Measurements from ENCODE around the gene ARID5B.

Gene ARID5B

GRCh38 chr10:62098278-62099121, 197.0 kb downstream of the ARID5B start:
- no peak overlapping the region for H3K4me2 ChIP-seq (ENCODE audit: low read depth, low read length)

GRCh38 chr10:62099299-62099698, 197.8 kb downstream of the ARID5B start:
- H3K9me3 ChIP-seq (replicated peaks; ENCODE audit: insufficient read depth, low read length), result no peaks in the 10 kb centered on the region
- H3K4me3 ChIP-seq (ENCODE audit: low read length), result no peak overlapping the region
- 0 out of 2 replicates have a peak, but pooled peaks cover 5% of the 10 kb centered on the region for H3K36me3 ChIP-seq (replicated peaks; ENCODE audit: insufficient read depth, low read length)
- H3K79me2 ChIP-seq (ENCODE audit: low read length), result no peaks in the 10 kb centered on the region
- no peak overlapping the region for H2AFZ ChIP-seq (ENCODE audit: low read length)
- H3K9ac ChIP-seq (ENCODE audit: low read length), result no peak overlapping the region
- no peaks in the 10 kb centered on the region for H4K20me1 ChIP-seq (ENCODE audit: insufficient read depth, low read length)
- TF ChIP-seq EZH2 (optimal IDR thresholded peaks at IDR 0.05; ENCODE audit: low read depth, low read length), result no peak
- TF ChIP-seq EZH2phosphoT487 (IDR thresholded peaks at IDR 0.05; ENCODE audit: low read length), result no peak
- no peak for TF ChIP-seq CTCF (IDR thresholded peaks at IDR 0.05; ENCODE audit: low read length)
- H3K27ac ChIP-seq (ENCODE audit: low read length), result no peak overlapping the region
- H3K4me2 ChIP-seq (ENCODE audit: low read depth, low read length), result no peak overlapping the region
- H3F3A ChIP-seq (ENCODE audit: insufficient read depth, low read length), result peaks cover 15% of the 10 kb centered on the region; the same call in 1 of the 2 replicates
- no peak for DNase-seq
- H3K27me3 ChIP-seq (replicated peaks; ENCODE audit: insufficient read depth, low read length), result no peaks in the 10 kb centered on the region
- no peaks in the 10 kb centered on the region for H3K9me2 ChIP-seq (replicated peaks; ENCODE audit: insufficient read depth, low read length)
- no peaks in the 10 kb centered on the region for H3K4me1 ChIP-seq (ENCODE audit: low read length)

More at GRCh38 chr10:62098278-62099121, 197.0 kb downstream of the ARID5B start:
- no peak overlapping the region for H3K4me3 ChIP-seq (ENCODE audit: low read length)
- H2AFZ ChIP-seq (ENCODE audit: low read length), result no peak overlapping the region
- H3K27ac ChIP-seq (ENCODE audit: low read length), result no peak overlapping the region
- H3F3A ChIP-seq (ENCODE audit: insufficient read depth, low read length), result peaks cover 15% of the 10 kb centered on the region; the same call in 1 of the 2 replicates
- no peaks in the 10 kb centered on the region for H3K4me1 ChIP-seq (ENCODE audit: low read length)
- no peaks in the 10 kb centered on the region for H3K9me3 ChIP-seq (replicated peaks; ENCODE audit: insufficient read depth, low read length)
- no peaks in the 10 kb centered on the region for H3K79me2 ChIP-seq (ENCODE audit: low read length)
- no peaks in the 10 kb centered on the region for H3K9me2 ChIP-seq (replicated peaks; ENCODE audit: insufficient read depth, low read length)
- no peaks in the 10 kb centered on the region for H4K20me1 ChIP-seq (ENCODE audit: insufficient read depth, low read length)
- DNase-seq, result no peak
- TF ChIP-seq EZH2 (optimal IDR thresholded peaks at IDR 0.05; ENCODE audit: low read depth, low read length), result no peak
- TF ChIP-seq EZH2phosphoT487 (IDR thresholded peaks at IDR 0.05; ENCODE audit: low read length), result no peak
- TF ChIP-seq CTCF (IDR thresholded peaks at IDR 0.05; ENCODE audit: low read length), result no peak
- H3K36me3 ChIP-seq (replicated peaks; ENCODE audit: insufficient read depth, low read length), result 0 out of 2 replicates have a peak, but pooled peaks cover 8% of the 10 kb centered on the region
- H3K9ac ChIP-seq (ENCODE audit: low read length), result no peak overlapping the region
- no peaks in the 10 kb centered on the region for H3K27me3 ChIP-seq (replicated peaks; ENCODE audit: insufficient read depth, low read length)

- no peak overlapping the region for H3K4me3 ChIP-seq (ENCODE audit: low read length)
- H3K36me3 ChIP-seq (replicated peaks; ENCODE audit: insufficient read depth, low read length), result no peaks in the 10 kb centered on the region
- DNase-seq, result no peak
- H4K20me1 ChIP-seq (ENCODE audit: insufficient read depth, low read length), result no peaks in the 10 kb centered on the region
- no peaks in the 10 kb centered on the region for H3K27me3 ChIP-seq (replicated peaks; ENCODE audit: insufficient read depth, low read length)
- H3K9me3 ChIP-seq (replicated peaks; ENCODE audit: insufficient read depth, low read length), result no peaks in the 10 kb centered on the region
- no peak for TF ChIP-seq CTCF (IDR thresholded peaks at IDR 0.05; ENCODE audit: low read length)
- TF ChIP-seq EZH2phosphoT487 (IDR thresholded peaks at IDR 0.05; ENCODE audit: low read length), result no peak
- no peak for TF ChIP-seq EZH2 (optimal IDR thresholded peaks at IDR 0.05; ENCODE audit: low read depth, low read length)
- H3K9me2 ChIP-seq (replicated peaks; ENCODE audit: insufficient read depth, low read length), result no peaks in the 10 kb centered on the region
- no peak overlapping the region for H3K9ac ChIP-seq (ENCODE audit: low read length)
- no peak overlapping the region for H2AFZ ChIP-seq (ENCODE audit: low read length)
- peaks cover 15% of the 10 kb centered on the region; the same call in 1 of the 2 replicates for H3F3A ChIP-seq (ENCODE audit: insufficient read depth, low read length)
- no peak overlapping the region for H3K4me2 ChIP-seq (ENCODE audit: low read depth, low read length)
- peaks cover 2% of the 10 kb centered on the region for H3K4me1 ChIP-seq (ENCODE audit: low read length)
- no peak overlapping the region for H3K27ac ChIP-seq (ENCODE audit: low read length)
- H3K79me2 ChIP-seq (ENCODE audit: low read length), result no peaks in the 10 kb centered on the region
These were observed 202.4 kb downstream of the ARID5B start for GRCh38 chr10:62103857-62104256.
